ENCODE results near the gene SLC15A4. TPM values are rescaled to one million over a fixed set of nuclear protein-coding genes. Genes with fewer than 3 reads are reported as not detected.
A peak's percentile ranks its signal among the peaks of the same experiment; 100 is the strongest.

Gene SLC15A4
- total RNA-seq: 36.3 and 37.2 TPM in 2 replicates
- 29.1 and 35.8 TPM in 2 replicates for polyA plus RNA-seq
- 17.6 and 22.7 TPM in 2 replicates for polyA plus RNA-seq (2012)
- 12.1 and 17.1 TPM in 2 replicates for polyA minus RNA-seq (ENCODE audit: low replicate concordance)

DNA sequence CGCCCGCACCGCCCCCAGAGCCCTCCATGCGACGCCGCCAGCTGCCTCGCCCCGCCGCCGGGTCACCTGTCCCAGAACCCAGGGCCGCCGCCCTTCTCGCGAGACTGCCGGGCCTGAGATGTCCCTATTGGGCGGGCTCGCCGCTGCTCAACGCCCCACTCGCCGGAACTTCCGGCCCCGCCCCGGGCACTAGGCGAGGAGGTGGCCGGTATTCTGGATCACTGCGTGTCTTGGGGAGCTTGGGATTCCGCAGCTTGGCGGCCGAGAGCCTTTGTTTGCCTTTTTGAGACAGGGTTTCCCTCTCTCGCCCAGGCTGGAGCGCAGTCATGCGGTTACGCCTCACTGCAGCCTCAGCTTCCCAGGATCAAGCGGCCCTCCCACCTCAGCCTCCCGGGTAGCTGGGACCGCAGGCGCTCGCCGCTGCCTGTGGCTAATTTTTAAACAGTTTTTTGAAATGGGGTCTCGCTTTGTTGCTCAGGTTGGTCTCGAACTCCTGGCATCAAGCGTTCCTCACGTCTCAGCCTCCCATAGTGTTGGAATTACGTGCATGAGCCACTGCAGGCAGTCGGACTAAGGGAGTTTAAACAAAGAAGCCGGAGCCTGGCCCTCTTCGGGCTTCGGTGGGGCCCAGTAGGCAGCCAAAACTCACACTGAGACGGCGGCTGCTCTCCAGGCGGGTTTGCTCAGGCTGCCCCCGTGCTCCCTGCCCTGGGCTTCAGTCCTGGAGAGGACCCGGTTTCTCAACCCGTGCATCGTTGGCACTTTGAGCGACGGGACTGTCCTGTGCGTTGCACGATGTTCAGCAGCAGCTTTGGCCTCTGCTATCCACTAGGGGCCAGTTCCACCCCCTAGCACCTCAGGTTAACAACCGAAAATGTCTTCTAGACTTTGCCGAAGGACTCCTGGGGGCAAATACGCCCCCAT lies at the start of gene SLC15A4:
SLC15A4 (minus strand) TSS at position 43 of the 924 bp plus-strand sequence; CDS start at position 28, 15 bp downstream.
- Histone ChIP-seq H3K27ac (ENCODE audit: insufficient read depth, low read length) (peak within 1 kb of the TSS; percentile 83), H4K20me1 (ENCODE audit: control insufficient read depth, extremely low read depth, insufficient read depth, low read length) (no peaks in the 10 kb centered on the region), H3K36me3 (ENCODE audit: control insufficient read depth, insufficient read depth, low read length) (no peaks in the 10 kb centered on the region), H3K4me2 (ENCODE audit: extremely low read depth, insufficient read depth, low read length) (peak within 1 kb of the TSS; percentile 93), H3K79me2 (ENCODE audit: control insufficient read depth, insufficient read depth, low read length) (peaks cover 41% of the 10 kb centered on the region), H3K27me3 (ENCODE audit: control insufficient read depth, insufficient read depth, low read length) (no peaks in the 10 kb centered on the region), H3K4me3 (replicated peaks in 1 of 4; ENCODE audit: control extremely low read depth in 1 of 4, insufficient read depth in 1 of 4, low read depth in 3 of 4, low read length in 4 of 4) (peak within 1 kb of the TSS; percentile 79 to 94 (median 86)), H3K9me3 (ENCODE audit: control insufficient read depth, insufficient read depth, low read depth, low read length) (no peaks in the 10 kb centered on the region), H2AFZ (ENCODE audit: low read length) (peak within 1 kb of the TSS; percentile 98), H3K9ac (ENCODE audit: insufficient read depth, low read length) (peak within 1 kb of the TSS; percentile 86), H3K4me1 (ENCODE audit: control insufficient read depth, extremely low read depth, insufficient read depth, low read length) (peaks cover 3% of the 10 kb centered on the region)
- TF ChIP-seq, protein P1, sequence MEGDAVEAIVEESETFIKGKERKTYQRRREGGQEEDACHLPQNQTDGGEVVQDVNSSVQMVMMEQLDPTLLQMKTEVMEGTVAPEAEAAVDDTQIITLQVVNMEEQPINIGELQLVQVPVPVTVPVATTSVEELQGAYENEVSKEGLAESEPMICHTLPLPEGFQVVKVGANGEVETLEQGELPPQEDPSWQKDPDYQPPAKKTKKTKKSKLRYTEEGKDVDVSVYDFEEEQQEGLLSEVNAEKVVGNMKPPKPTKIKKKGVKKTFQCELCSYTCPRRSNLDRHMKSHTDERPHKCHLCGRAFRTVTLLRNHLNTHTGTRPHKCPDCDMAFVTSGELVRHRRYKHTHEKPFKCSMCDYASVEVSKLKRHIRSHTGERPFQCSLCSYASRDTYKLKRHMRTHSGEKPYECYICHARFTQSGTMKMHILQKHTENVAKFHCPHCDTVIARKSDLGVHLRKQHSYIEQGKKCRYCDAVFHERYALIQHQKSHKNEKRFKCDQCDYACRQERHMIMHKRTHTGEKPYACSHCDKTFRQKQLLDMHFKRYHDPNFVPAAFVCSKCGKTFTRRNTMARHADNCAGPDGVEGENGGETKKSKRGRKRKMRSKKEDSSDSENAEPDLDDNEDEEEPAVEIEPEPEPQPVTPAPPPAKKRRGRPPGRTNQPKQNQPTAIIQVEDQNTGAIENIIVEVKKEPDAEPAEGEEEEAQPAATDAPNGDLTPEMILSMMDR (conservative IDR thresholded peaks at IDR 0.05 in 1 of 2, IDR thresholded peaks at IDR 0.05 in 1 of 2; ENCODE audit: low read depth in 1 of 2, low read length in 2 of 2): peak; percentile 13 to 28
- TF ChIP-seq EZH2 (IDR thresholded peaks at IDR 0.05; ENCODE audit: low read length, missing control alignments): no peak
- peak; percentile 89 to 90 for DNase-seq (ENCODE audit: low read depth in 2 of 2)

DNA sequence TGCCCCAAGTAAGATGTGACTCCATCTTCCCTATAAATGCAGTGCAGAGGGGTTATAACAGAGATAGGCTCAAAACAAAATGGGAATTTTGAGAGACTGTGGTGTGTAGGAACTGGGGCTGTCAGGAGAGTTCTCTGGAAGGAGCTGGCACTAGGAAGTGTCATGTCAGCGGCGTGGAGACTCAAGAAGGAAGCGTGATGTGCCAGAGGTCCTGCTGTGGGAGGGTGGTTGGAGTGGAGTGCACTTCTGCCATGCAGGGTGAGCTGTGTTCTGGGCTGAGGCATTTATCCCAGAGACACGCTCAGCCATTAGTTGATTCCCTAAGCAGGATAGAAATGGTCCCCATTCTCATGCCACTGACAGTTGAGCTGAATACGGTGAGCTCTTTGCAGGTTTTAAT lies 48.5 kb upstream of the SLC15A4 start:
- no peaks in the 10 kb centered on the region for H3K9me3 ChIP-seq (ENCODE audit: control insufficient read depth, insufficient read depth, low read depth, low read length)
- no peak for DNase-seq (ENCODE audit: low read depth in 2 of 2)
- H3K4me2 ChIP-seq (ENCODE audit: extremely low read depth, insufficient read depth, low read length): no peak overlapping the region
- no peaks in the 10 kb centered on the region for H3K4me1 ChIP-seq (ENCODE audit: control insufficient read depth, extremely low read depth, insufficient read depth, low read length)
- H3K79me2 ChIP-seq (ENCODE audit: control insufficient read depth, insufficient read depth, low read length): no peaks in the 10 kb centered on the region
- H3K27me3 ChIP-seq (ENCODE audit: control insufficient read depth, insufficient read depth, low read length): no peaks in the 10 kb centered on the region
- no peak overlapping the region for H3K27ac ChIP-seq (ENCODE audit: insufficient read depth, low read length)
- H4K20me1 ChIP-seq (ENCODE audit: control insufficient read depth, extremely low read depth, insufficient read depth, low read length): no peaks in the 10 kb centered on the region
- H3K9ac ChIP-seq (ENCODE audit: insufficient read depth, low read length): no peak overlapping the region
- no peaks in the 10 kb centered on the region for H3K36me3 ChIP-seq (ENCODE audit: control insufficient read depth, insufficient read depth, low read length)
- no peak for TF ChIP-seq EZH2 (IDR thresholded peaks at IDR 0.05; ENCODE audit: low read length, missing control alignments)
- TF ChIP-seq, protein P1 (conservative IDR thresholded peaks at IDR 0.05 in 1 of 2, IDR thresholded peaks at IDR 0.05 in 1 of 2; ENCODE audit: low read depth in 1 of 2, low read length in 2 of 2): no peak
- H3K4me3 ChIP-seq (replicated peaks in 1 of 4; ENCODE audit: control extremely low read depth in 1 of 4, insufficient read depth in 1 of 4, low read depth in 3 of 4, low read length in 4 of 4): no peak overlapping the region
- H2AFZ ChIP-seq (ENCODE audit: low read length): no peak overlapping the region

DNA sequence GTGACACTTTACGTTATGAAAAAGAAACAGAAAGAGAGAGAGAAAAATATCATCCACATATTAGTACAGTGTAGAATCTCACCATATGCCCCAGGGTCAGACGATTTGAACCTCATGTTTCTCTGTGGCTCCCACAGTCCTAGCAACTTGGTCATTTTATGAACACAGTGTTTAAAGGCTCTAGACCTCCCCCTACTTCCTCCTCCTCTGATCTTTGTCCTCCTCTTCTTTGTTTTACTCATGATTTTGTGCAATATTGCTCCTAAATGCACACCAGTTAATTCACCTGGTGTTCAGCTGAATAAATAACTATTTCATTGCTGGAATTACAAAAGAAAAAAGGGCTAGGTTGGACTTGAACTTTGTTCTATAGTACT lies 47.7 kb upstream of the SLC15A4 start:
- Histone ChIP-seq H3K9ac (ENCODE audit: insufficient read depth, low read length) (no peak overlapping the region), H3K4me3 (replicated peaks in 1 of 4; ENCODE audit: control extremely low read depth in 1 of 4, insufficient read depth in 1 of 4, low read depth in 3 of 4, low read length in 4 of 4) (no peak overlapping the region), H3K36me3 (ENCODE audit: control insufficient read depth, insufficient read depth, low read length) (no peaks in the 10 kb centered on the region), H4K20me1 (ENCODE audit: control insufficient read depth, extremely low read depth, insufficient read depth, low read length) (no peaks in the 10 kb centered on the region), H3K27ac (ENCODE audit: insufficient read depth, low read length) (no peak overlapping the region), H3K79me2 (ENCODE audit: control insufficient read depth, insufficient read depth, low read length) (no peaks in the 10 kb centered on the region), H3K27me3 (ENCODE audit: control insufficient read depth, insufficient read depth, low read length) (no peaks in the 10 kb centered on the region), H2AFZ (ENCODE audit: low read length) (no peak overlapping the region), H3K4me1 (ENCODE audit: control insufficient read depth, extremely low read depth, insufficient read depth, low read length) (no peaks in the 10 kb centered on the region), H3K4me2 (ENCODE audit: extremely low read depth, insufficient read depth, low read length) (no peak overlapping the region), H3K9me3 (ENCODE audit: control insufficient read depth, insufficient read depth, low read depth, low read length) (no peaks in the 10 kb centered on the region)
- no peak for DNase-seq (ENCODE audit: low read depth in 2 of 2)
- no peak for TF ChIP-seq EZH2 (IDR thresholded peaks at IDR 0.05; ENCODE audit: low read length, missing control alignments)
- TF ChIP-seq, protein P1 (conservative IDR thresholded peaks at IDR 0.05 in 1 of 2, IDR thresholded peaks at IDR 0.05 in 1 of 2; ENCODE audit: low read depth in 1 of 2, low read length in 2 of 2): no peak

Data from fibroblast of lung (primary cell).